ENCODE measurements around the gene CNPY4. TPM values are rescaled to one million over a fixed set of nuclear protein-coding genes. Genes with fewer than 3 reads are reported as not detected.

Gene CNPY4
- total RNA-seq, 2 experiments from 2014 or later, result 20.9 to 26.7 TPM

DNA sequence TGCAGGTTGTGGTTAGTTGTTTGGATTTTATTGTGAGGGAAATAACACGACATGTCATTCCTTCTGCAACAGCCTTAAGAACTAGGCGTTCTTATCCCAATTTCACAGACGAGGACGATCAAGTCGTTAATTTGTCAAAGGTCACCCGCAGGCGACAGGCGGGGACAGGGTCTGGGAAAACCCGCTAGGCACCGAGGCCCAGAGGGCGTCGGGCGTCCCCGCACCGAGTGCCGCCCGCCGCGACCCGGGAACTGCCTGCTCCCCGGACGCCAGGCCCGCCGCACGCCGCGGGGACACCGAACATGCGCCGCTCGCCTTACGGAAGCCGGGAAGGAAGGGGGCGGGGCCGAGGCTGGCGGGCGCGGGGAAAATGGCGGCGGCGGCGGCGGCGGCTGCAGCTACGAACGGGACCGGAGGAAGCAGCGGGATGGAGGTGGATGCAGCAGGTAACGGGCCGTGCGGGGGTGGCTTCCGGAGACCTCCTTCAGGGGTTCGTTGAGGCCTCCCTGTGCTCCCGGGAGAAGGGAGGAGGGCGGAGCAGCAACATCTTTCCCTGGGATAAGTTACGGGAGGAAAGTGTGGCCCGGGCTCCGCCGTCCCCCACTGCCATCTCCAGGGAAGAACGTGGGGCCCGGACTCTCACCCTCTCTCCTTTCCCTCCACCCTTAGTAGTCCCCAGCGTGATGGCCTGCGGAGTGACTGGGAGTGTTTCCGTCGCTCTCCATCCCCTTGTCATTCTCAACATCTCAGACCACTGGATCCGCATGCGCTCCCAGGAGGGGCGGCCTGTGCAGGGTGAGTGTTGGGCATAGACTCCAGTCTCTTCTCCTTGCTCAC is 30.6 kb upstream of the CNPY4 start, which contains the start of gene COPS6:
TSS of gene COPS6 (plus strand) at position 349 of the 837 bp plus-strand sequence. CDS start at position 371, 22 bp downstream.
- BruUV-seq (replicated peaks), result no TSS peak
- ChIA-PET POLR2A (interaction anchor here (0.9 to 2.1 kb wide), 5 partner anchors 12 to 39 kb away, joined by 3 to 13 read pairs (median 6); partner anchors contain the start of genes AP4M1 and MCM7), CTCF (ENCODE audit: unreplicated experiment) (no interaction called here)
- Histone ChIP-seq H4K20me1 (ENCODE audit: insufficient read depth, low read length) (no peaks in the 10 kb centered on the region), H3K9me3 (ENCODE audit: low read length) (no peaks in the 10 kb centered on the region), H3K9me2 (ENCODE audit: insufficient read depth, low read length) (no peaks in the 10 kb centered on the region), H3K4me3 (ENCODE audit: low read depth, low read length, poor library complexity, severe bottlenecking) (peak within 1 kb of the TSS; percentile 90), H3K27ac (ENCODE audit: low read depth, low read length, poor library complexity, severe bottlenecking) (peak within 1 kb of the TSS; percentile 72), H3K36me3 (ENCODE audit: insufficient read depth, low read length) (peaks cover 37% of the 10 kb centered on the region), H2AFZ (ENCODE audit: low read length) (peak within 1 kb of the TSS; percentile 82), H3K4me2 (ENCODE audit: low read length) (peak within 1 kb of the TSS; percentile 85), H3K4me1 (ENCODE audit: insufficient read depth, low read length, poor library complexity, severe bottlenecking) (peaks cover 24% of the 10 kb centered on the region), H3K79me2 (ENCODE audit: insufficient read depth, low read depth, low read length) (peaks cover 6% of the 10 kb centered on the region; the same call in 1 of the 2 replicates)
- intact Hi-C loops (cut with micrococcal nuclease; ENCODE audit: unreplicated experiment), result loop anchor here (10.0 kb wide), 1 partner anchor 796 kb away; the partner anchor contains the start of gene UFSP1
- peak; percentile 81 for DNase-seq (ENCODE audit: low spot score)
- TF ChIP-seq, protein P1, sequence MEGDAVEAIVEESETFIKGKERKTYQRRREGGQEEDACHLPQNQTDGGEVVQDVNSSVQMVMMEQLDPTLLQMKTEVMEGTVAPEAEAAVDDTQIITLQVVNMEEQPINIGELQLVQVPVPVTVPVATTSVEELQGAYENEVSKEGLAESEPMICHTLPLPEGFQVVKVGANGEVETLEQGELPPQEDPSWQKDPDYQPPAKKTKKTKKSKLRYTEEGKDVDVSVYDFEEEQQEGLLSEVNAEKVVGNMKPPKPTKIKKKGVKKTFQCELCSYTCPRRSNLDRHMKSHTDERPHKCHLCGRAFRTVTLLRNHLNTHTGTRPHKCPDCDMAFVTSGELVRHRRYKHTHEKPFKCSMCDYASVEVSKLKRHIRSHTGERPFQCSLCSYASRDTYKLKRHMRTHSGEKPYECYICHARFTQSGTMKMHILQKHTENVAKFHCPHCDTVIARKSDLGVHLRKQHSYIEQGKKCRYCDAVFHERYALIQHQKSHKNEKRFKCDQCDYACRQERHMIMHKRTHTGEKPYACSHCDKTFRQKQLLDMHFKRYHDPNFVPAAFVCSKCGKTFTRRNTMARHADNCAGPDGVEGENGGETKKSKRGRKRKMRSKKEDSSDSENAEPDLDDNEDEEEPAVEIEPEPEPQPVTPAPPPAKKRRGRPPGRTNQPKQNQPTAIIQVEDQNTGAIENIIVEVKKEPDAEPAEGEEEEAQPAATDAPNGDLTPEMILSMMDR (conservative IDR thresholded peaks at IDR 0.05; ENCODE audit: low read length), result no peak
- TF ChIP-seq EZH2phosphoT487 (IDR thresholded peaks at IDR 0.05; ENCODE audit: borderline replicate concordance, low read depth, low read length), result no peak

DNA sequence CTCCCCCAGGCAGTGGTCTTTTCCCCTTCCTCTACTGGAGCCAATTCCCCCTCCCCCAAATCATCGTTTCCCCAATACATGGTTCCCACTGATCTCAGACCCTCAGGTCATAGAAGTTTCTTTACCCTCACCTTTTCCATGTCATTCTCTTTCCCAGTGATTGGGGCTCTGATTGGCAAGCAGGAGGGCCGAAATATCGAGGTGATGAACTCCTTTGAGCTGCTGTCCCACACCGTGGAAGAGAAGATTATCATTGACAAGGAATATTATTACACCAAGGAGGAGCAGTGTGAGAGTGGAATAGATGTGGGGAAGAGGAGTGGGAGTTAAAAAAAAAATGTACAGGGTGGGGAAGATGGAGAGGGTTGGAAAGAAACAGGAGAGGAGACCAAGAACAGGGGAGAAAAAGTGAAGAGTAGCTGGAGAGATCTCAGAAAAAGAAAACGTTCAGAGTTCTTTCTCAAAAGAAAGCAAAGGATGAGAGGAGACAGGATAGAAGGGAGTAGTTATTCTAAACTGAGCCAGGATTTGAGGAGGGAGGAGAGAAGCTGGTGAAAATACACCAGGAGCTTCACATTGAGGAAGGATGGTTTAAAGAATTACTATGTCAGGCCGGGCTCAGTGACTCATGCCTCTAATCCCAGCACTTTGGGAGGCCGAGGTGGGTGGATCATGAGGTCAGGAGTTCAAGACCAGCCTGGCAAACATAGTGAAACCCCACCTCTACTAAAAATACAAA is 29.8 kb upstream of the CNPY4 start:
- no peaks in the 10 kb centered on the region for H3K9me2 ChIP-seq (ENCODE audit: insufficient read depth, low read length)
- H3K27ac ChIP-seq (ENCODE audit: low read depth, low read length, poor library complexity, severe bottlenecking), result peak overlapping the region; percentile 72
- peaks cover 45% of the 10 kb centered on the region for H3K36me3 ChIP-seq (ENCODE audit: insufficient read depth, low read length)
- H3K4me2 ChIP-seq (ENCODE audit: low read length), result peak overlapping the region; percentile 85
- H3K79me2 ChIP-seq (ENCODE audit: insufficient read depth, low read depth, low read length), result peaks cover 7% of the 10 kb centered on the region; the same call in 1 of the 2 replicates
- peak overlapping the region; percentile 82; the same call in 1 of the 2 replicates for H2AFZ ChIP-seq (ENCODE audit: low read length)
- ChIA-PET CTCF (ENCODE audit: unreplicated experiment) (no interaction called here), POLR2A (interaction anchor here (1.1 to 2.1 kb wide), 2 partner anchors 11 to 13 kb away, joined by 6 to 13 read pairs; partner anchors contain the start of genes AP4M1 and MCM7)
- DNase-seq (ENCODE audit: low spot score), result no peak
- peak overlapping the region; percentile 90 for H3K4me3 ChIP-seq (ENCODE audit: low read depth, low read length, poor library complexity, severe bottlenecking)
- peaks cover 24% of the 10 kb centered on the region for H3K4me1 ChIP-seq (ENCODE audit: insufficient read depth, low read length, poor library complexity, severe bottlenecking)
- BruUV-seq (replicated peaks), result no TSS peak
- H4K20me1 ChIP-seq (ENCODE audit: insufficient read depth, low read length), result no peaks in the 10 kb centered on the region
- no peaks in the 10 kb centered on the region for H3K9me3 ChIP-seq (ENCODE audit: low read length)
- intact Hi-C loops (cut with micrococcal nuclease; ENCODE audit: unreplicated experiment), result loop anchor here (10.0 kb wide), 1 partner anchor 795 kb away; the partner anchor contains the start of gene UFSP1
- TF ChIP-seq, protein P1 (conservative IDR thresholded peaks at IDR 0.05; ENCODE audit: low read length), result no peak
- no peak for TF ChIP-seq EZH2phosphoT487 (IDR thresholded peaks at IDR 0.05; ENCODE audit: borderline replicate concordance, low read depth, low read length)

All from OCI-LY7 (cell line).